ENCODE data around the gene TMEM125. TPM values are rescaled to one million over a fixed set of nuclear protein-coding genes. Genes with fewer than 3 reads are reported as not detected.
A peak's percentile ranks its signal among the peaks of the same experiment; 100 is the strongest.

The TMEM125 gene
- total RNA-seq, result 1 to 10 TPM in 1 of 4 donors, under 1 TPM in 2, not detected in 1; 0.20 to 2.6 (median 0.21) TPM

GRCh38 chr1:43269627-43270375, at the start of gene TMEM125:
TSS of gene TMEM125 (plus strand) at chr1:43269983. CDS start at chr1:43272723, 2,740 bp downstream.
- peaks cover 0 to 17% (median 7%) of the 10 kb centered on the region in 4 donors for H3K4me1 ChIP-seq
- no peak for DNase-seq (ENCODE audit: low spot score in 2 of 2)
- no peaks in the 10 kb centered on the region for H3K36me3 ChIP-seq
- H3K27ac ChIP-seq, result peak within 1 kb of the TSS in 1 of 4 donors; percentile 64
- WGBS, 2 donors, result 80 to 85% methylated on average over 7 of the region's 7 CpGs
- TF ChIP-seq EP300 (IDR thresholded peaks at IDR 0.05), result no peak
- TF ChIP-seq CTCF (IDR thresholded peaks at IDR 0.05), result no peak
- TF ChIP-seq POLR2A (IDR thresholded peaks at IDR 0.05), result no peak
- peak within 1 kb of the TSS in 1 of 4 donors; percentile 5 for H3K4me3 ChIP-seq
- H3K27me3 ChIP-seq, result peaks cover 0 to 20% of the 10 kb centered on the region in 2 donors
- no peaks in the 10 kb centered on the region for H3K9me3 ChIP-seq

GRCh38 chr1:43220905-43221778, 48.6 kb upstream of the TMEM125 start:
- no peak for TF ChIP-seq CTCF (IDR thresholded peaks at IDR 0.05)
- TF ChIP-seq EP300 (IDR thresholded peaks at IDR 0.05), result no peak
- TF ChIP-seq POLR2A (IDR thresholded peaks at IDR 0.05), result no peak
- 69% methylated on average over 7 of the region's 7 CpGs for WGBS, 2 donors
- Histone ChIP-seq H3K9me3 (no peaks in the 10 kb centered on the region), H3K4me3 (no peak overlapping the region), H3K36me3 (no peaks in the 10 kb centered on the region), H3K27me3 (no peaks in the 10 kb centered on the region), H3K4me1 (peaks cover 0 to 5% (median 0%) of the 10 kb centered on the region in 4 donors), H3K27ac (peak overlapping the region in 1 of 4 donors; percentile 53)
- DNase-seq (ENCODE audit: low spot score in 2 of 2), result no peak

- 88 to 93% methylated on average over 1 of the region's 1 CpG for WGBS, 2 donors
- H3K36me3 ChIP-seq, result no peaks in the 10 kb centered on the region
- H3K27me3 ChIP-seq, result no peaks in the 10 kb centered on the region
- H3K4me1 ChIP-seq, result peaks cover 0 to 5% (median 0%) of the 10 kb centered on the region in 4 donors
- DNase-seq (ENCODE audit: low spot score in 2 of 2), result no peak
- TF ChIP-seq EP300 (IDR thresholded peaks at IDR 0.05) (no peak), CTCF (IDR thresholded peaks at IDR 0.05) (no peak), POLR2A (IDR thresholded peaks at IDR 0.05) (no peak)
- no peaks in the 10 kb centered on the region for H3K9me3 ChIP-seq
- H3K4me3 ChIP-seq, result no peak overlapping the region
- peak overlapping the region in 1 of 4 donors; percentile 53 for H3K27ac ChIP-seq
Measured at GRCh38 chr1:43221797-43222196, 48.0 kb upstream of the TMEM125 start.

GRCh38 chr1:43222879-43223278, 46.9 kb upstream of the TMEM125 start:
- H3K9me3 ChIP-seq, result no peaks in the 10 kb centered on the region
- H3K36me3 ChIP-seq, result no peaks in the 10 kb centered on the region
- no peak overlapping the region for H3K27ac ChIP-seq
- TF ChIP-seq POLR2A (IDR thresholded peaks at IDR 0.05) (no peak), CTCF (IDR thresholded peaks at IDR 0.05) (no peak), EP300 (IDR thresholded peaks at IDR 0.05) (no peak)
- DNase-seq (ENCODE audit: low spot score in 2 of 2), result no peak
- H3K27me3 ChIP-seq, result no peaks in the 10 kb centered on the region
- WGBS, 2 donors, result 70 to 73% methylated on average over 9 of the region's 9 CpGs
- H3K4me1 ChIP-seq, result peaks cover 0 to 5% (median 2%) of the 10 kb centered on the region in 4 donors
- no peak overlapping the region for H3K4me3 ChIP-seq

Data from tibial nerve (tissue), 4 donors.